GM18502 (cell line): Measurements from ENCODE around the gene JOSD2.
"Not testable (repeated sequence)": the region's sequence is repeated elsewhere in the genome, so short reads cannot be mapped to it uniquely, and the experiment has no call there.

Source experiments
- ATAC-seq: cut with Tn5 transposase; IDR thresholded peaks from one replicate; pipeline ENCODE4 v1.9.1; 2021; ENCODE audit warnings: mild to moderate bottlenecking; ENCODE audit not compliant: unreplicated experiment, poor library complexity

JOSD2 gene

DNA sequence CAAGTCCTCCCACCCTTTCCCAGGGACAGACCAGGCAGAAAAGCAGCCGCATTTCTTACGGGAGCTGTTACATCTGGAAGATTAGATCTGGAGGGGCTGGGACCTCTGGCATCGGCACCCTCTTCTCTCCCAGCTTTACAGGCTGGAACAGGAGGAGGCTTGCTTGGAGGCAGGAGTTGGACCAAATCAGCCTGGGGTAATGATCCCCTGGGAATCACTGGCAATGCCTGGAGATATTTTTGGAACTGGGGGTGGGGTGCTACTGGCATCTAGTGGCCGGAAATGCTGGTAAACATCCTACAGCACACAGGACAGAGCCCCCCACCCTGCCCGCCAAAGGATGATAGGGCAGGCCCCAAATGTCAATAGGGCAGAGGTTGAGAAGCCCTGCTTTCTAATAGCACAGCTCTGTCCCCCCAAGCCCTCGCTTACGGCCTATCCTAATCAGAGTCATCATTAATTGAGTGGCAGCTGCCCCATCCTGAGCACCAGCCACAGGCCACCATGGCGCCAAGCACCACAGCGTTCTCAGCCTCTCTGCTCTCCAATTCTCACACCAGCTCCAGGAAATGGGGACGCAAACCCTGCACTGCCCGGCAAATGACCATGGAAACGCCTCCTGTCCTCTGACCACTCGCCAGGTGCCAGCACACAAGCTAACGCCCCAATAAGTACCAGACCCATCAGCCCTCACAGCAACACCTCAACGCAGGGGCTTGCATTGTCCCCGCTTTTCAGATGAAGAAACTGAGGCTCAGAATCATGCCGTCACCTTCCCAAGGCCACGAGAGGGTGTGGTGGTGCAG is 36.6 kb upstream of the JOSD2 start:
- ATAC-seq = no peak

DNA sequence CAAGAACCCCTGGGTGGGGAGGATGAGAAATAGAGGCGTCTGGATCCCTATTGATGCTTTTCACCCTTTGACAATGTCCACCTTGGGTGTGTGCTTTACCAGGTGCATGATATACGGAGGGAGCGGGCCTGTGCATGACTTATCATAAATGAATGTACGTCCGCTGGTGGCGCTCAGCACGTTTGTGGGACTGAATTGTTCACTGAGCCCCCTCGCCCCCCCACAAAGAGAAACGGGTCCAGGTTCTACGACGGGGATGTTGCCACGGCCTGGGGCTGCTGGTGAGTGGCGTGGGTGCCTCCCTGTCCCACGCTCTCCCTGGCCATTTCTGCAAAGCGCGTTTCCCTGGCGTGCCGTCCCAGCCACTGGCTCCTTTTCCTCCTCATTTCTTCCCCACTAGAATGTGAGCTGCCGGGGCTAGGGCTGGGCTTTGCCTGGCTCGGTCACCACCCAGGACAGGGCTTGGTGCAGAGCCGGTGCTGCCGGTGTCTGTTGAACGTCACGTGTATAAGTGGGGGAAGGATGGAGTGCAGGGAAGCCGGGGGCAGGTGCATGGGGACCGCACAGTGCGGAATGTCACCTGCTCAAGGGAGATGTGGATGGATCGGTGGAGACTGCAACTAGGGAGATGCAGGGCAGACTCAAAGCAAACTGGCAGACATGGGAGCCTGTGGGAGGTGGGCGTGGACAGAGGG is 35.7 kb upstream of the JOSD2 start:
- ATAC-seq = no peak

DNA sequence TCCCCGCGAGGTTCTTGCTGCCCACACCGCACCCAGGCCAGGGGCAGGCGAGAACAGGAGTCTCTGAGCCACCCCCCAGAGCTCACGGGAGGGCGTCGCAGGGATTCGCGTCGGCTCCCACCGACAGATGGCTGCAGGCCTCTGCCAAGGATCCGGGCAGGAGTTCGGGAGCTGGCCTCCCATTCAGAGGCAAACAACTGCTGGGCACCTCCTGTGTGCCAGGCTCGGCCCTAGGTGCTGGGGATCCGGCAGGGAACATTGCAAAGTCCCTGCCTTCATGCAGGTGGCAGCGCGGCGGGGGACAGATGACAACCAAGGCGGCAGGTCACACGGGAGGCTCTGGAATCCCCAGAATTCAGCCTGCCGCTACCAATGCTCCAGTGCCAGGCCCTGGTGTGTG is 32.0 kb upstream of the JOSD2 start:
- ATAC-seq = no peak

DNA sequence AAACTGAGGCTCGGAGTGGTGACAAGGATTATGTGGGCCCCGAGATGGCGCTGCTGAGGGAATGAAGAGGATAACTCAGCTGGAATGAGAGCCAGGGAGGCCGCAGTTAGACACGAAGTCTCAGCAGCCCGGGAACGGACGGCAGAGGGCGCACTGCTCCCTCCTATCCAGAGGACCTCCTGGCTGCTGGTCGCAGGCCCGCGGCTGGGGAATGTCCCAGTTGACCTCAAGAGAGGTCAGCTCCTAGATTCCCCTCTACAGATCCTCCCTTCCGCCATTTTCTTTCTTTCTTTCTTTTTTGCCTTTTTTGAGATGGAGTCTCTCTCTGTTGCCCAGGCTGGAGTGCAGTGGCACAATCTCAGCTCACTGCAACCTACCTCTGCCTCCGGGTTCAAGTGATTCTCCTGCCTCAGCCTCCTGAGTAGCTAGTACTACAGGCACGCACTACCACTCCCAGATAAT is 26.8 kb upstream of the JOSD2 start:
- no peak for ATAC-seq

DNA sequence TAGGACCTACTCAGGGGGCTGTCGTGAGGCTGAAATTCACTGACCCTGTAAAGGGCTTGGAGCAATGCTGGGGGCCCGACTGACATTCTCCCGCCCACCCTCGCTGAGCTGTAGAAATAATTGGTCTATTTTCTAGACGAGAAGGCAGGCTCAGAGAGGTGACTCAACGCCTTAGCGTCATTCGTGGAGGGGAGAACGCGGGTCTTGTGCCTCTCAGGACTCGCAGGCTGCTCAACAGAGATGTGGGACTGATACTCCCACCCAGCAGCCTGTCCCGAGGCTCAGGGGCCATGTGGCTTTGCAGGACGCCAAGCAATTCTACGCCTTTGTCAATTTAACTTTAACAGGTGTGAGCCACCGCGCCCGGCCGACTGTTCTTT is 26.3 kb upstream of the JOSD2 start:
- ATAC-seq = no peak

DNA sequence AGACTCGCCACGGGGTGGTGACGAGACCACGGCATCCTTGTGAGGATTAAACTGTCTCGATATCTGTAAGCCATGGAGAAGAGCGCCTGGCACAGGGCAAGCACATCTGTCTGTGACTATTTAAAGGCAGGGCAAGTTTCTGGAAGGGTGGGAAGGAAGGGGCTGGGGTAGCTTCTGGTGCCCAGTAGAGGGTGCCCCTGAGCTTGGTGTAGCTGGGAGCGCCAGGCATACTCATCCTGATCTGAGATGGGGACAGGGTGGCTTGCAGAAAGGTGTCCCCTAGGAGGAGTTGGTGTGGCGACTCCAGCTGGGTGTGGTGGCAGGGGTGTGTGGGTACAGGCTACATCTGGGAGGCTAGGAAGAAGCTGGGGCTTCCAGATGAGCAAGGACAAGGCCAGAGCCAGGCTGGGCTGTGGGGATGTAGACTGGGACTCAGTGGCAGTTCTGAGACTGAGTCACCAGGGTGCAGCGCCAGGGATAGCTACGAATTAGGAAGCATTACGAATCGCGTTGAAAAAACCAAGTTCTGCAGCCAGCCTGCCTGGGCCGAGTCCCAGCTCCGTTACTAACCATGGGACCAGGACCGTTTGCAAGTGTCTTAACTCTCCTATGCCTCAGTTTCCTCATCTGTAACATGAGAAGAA is 25.8 kb upstream of the JOSD2 start:
- ATAC-seq = no peak

DNA sequence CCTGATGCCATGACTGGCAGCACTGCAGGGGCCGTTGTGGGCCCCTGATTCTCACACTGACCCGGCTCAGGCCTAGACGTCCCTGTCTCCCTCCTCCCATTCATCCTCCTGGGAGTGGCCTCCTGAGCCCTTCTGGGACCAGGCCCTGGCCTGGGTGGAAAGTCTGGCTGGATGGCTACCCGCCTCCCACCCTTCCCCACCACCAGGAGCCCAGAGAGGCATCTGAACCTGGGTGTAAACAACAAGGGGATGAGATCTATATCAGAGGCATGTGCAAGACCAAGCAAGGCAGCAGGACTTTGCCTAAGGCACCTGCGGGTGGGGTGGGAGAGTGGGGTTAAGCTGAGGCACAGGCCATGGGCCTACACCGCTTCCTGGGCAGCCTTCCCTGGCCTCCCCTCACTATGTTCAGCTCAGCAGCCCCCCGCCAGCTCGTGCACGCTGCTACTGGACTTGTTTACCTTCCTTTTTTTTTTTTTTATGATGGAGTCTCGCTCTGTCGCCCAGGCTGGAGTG is 24.7 kb upstream of the JOSD2 start:
- ATAC-seq = no peak

DNA sequence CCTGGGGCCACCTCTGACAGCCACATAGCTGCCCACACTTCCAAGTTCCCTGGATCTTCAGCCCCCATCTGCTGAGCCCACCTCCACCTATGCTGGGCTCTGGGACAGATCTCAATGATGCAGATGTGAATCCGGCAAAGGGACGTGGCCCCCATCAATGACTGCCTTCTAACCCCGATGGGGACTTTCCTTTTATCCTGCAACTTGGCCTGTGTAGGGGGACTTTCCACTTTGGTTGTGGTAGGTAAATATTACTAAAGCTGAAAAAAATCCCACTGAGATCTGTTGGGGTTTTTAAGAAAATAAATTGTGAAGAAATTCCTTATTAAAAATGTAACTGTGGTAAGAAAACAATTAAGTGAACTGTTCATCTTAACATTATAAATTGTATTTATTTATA is 23.5 kb upstream of the JOSD2 start:
- ATAC-seq = no peak

DNA sequence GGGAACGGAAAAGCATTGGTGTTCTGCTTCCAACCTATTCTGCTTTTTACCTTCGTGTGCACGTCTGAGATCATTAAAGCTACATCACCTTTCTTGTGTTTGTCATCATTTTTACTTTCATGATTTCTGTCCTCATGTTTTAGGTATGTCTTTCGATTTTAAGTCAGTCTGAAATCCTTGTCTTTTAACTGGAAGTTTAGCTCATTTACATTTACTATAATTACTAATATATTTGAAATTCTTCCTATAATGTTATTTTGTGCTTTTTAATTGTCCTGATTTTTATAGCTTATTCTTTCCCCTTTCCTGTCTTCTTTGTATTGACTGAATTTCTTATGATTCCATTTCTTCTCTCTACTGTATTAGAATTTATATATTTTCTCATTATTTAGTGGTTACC is 22.0 kb upstream of the JOSD2 start:
- no peak for ATAC-seq

DNA sequence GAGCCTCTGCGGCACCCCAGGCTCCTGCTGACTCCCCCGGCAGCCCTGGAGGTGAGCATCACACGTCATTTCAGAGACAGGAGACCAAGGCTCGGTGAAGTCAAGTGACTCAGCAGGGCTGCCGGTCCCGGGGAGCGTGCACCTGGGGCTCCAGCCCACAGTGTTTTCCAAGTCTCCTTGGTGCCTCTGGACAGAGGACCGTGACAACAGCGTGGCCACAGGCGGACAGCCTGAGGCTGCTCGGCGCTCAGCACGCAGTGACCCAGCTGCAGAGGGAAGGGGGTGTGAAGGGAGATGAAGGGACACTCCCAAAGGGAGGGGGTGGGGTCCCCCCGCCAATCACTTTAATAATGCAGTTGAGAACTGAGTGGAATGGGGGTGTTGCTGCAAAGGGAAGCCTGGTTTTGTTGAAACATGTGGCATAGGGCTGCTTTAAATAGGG is 20.2 kb upstream of the JOSD2 start:
- ATAC-seq = no peak

DNA sequence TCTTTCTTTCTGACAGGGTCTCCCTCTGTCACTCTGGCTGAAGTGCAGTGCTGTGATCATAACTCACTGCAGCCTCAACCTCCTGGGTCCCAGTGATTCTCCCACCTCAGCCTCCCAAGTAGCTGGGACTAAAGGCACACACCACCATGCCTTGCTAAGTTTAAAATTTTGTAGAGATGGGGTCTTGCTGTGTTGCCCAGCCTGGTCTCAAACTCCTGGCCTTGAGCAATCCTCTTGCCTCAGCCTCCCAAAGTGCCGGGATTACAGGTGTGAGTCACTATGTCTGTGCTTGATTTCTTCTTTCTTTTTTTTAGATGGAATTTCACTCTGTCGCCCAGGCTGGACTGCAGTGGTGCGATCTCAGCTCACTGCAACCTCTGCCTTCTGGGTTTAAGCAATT is 17.1 kb upstream of the JOSD2 start:
- not testable (repeated sequence) for ATAC-seq

DNA sequence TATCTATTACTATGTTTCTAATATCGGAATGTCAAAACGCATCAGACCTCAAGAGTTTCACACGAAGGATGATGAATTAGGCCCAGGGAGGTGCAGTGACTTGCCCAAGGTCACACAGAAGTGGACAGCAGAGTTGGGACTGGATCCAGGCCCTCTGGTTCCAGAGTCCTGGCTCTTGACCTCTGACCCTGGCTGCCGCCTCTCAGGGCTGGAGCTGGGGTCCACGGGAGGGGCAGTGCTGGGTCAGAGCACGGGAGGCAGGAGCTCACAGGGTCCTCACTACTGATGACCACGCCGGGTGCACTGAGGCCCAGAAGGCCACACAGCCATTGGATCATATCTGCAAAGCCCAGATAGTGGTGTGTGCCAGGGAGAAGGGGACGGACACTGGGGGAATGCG is 11.9 kb upstream of the JOSD2 start:
- ATAC-seq = no peak

DNA sequence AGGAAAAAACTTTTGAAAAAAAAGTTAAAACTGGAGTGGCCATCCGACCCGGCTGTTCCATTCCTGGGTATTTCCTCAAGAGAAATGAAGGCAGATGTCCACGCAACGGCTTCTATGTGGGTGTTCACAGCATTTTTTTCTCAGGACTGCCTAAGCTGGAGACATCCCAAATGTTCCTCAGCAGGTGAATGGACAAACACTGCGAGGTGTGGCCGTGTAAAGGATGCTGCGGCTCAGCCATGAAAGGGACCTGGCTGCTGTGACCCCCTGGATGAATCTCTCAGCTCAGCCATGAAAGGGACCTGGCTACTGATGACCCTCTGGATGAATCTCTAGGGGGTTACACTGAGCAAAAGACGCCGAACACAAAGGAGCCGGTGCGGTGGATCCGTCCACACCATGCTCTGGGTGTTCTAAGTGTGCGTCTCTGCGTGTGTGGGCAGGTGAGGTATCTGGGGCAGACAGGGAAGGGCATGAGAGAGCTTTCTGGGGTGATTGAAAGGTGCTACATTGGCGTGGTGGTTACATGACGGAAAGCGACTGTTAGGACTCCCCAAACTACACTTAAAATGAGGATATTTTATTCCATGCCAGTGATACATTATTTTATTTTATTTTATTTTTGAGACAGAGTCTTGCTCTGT is 10.0 kb upstream of the JOSD2 start:
- no peak for ATAC-seq

DNA sequence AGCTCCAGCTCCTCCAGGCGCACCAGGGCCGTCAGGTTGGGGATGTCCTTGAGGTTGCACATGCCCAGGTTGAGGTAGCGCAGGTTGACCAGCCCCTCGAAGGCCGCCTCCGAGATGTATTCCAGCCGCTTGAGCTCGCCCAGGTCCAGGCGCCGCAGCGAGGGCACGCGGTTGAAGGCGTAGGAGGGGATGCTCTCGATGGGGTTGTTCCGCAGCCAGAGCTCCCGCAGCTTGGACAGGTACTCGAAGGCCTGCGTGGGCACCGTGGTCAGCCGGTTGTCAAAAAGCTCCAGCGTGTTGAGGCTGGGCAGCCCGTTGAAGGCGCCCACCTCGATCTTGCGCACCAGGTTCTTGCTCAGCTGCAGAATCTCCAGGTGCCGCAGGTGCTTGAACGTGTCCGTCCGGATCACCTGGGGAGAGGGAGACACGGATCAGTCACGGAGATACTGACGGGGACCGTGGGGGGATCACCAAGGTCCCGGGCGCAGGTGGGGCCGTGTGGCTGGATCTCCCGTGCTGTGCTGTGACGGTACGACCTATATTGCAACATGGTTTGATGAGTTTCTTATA is 8.1 kb upstream of the JOSD2 start:
- no peak for ATAC-seq

DNA sequence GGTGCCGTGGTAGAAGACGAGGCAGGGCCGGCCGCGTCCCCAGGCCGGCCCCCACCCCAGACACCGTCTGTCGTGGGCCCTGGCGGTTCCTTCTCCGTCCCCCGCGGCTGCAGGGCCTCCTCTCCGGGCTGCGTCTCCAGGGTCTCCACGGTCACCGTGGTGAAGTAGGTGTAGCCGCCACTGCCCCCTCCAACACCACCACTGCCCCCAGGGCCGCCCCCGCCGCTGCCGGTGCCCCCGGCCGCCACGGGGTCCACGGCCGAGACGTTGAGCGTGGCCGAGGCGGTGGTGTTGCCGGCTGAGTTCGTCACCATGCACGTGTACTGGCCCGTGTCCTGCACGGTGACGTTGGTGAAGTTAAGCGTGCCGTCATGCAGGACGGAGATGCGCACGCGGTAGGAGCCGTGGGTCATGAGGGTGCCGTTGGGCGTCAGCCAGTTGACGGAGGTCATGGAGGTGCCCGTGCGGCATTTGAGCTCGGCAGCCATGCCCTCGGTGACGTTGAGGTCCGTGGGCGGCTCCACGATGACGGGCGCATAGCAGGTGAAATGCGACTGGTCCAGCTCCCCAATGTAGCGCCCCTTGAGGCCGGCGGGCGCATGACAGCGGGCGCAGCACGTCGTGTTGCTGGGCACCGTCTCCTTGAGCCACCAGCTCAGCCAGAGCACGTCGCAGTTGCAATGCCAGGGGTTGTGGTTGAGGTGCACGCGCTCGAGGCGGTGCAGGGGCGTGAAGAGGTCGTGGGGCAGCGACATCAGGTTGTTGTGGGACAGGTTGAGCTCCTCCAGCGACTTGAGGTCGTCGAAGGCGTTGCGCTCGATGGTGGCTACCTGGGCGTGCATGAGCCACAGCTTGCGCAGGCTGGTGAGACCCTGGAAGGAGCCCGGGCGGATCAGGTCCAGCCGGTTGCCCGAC is 7.4 kb upstream of the JOSD2 start:
- no peak for ATAC-seq

DNA sequence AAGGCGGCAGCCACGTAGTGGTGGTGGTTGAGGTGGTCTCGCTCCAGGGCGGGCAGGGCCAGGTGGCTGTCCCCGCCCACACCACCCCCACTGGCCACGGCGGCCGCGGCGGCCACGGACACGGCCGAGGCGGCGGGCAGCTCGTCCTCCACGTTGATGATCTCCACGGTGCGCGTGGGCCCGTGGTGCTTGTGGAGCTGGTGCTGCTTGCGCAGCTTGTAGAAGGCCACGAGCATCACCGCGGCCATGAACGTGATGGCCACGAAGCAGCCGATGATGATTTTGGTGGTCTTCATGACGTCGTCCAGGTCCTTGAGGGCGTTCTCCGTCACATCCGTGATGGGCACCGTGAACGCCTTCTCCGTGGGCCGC is 6.7 kb upstream of the JOSD2 start:
- no peak for ATAC-seq

DNA sequence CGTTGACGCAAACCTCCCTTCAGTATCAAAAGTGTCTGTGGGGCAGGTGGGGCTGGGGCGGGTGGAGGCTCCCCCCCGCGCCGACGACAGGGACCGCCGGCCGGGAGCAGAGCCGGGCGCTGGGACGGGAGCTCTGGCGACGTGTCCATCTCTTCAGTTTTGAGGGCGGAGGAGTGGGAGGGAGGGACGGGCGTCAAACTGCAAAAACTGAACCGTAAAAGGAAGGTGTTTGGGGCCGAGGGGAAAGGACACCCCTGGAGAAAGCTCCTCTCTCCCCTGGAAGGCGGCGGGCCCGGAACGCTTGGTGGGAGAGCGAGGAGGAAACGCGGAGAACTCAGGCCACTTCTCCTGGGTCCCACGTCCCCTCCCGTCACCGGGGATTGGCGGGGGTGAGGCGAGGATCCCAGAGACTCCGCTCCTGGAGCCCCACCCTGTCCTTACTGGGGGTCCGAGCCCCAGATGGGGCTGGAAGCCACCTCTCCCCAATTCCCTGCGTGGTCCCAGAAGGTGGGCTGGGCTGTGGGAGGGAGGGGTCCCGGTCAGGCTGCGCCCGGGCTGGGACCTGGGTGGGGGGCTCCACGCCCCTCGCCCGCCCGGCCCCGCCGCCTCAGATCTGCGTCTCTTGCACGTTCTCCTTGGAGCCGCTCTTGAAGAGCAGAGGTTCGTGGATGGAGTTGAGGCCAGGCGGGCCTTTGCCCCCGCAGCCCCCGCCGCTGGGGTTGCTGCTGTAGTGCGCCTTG is 6.1 kb upstream of the JOSD2 start:
- ATAC-seq = no peak

DNA sequence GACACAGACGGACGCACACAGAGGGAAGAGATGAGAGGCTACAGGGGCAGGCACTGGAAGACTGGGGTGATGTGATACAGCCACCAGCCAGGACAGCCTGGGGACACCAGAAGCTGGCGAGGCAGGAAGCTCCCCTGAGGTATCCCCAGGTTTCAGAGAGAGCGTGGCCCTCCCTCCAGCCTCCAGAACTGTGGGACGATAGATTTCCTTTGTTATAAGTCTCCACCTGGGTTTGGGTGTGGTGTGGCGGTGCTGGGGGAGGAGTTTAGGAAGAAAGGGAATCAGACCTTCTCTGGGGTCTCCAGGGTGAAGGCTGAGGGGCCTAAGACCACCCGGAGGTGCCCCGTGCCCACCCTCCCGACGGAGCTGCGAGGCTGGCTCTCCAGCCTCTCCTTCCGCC is 5.5 kb upstream of the JOSD2 start:
- ATAC-seq = no peak

DNA sequence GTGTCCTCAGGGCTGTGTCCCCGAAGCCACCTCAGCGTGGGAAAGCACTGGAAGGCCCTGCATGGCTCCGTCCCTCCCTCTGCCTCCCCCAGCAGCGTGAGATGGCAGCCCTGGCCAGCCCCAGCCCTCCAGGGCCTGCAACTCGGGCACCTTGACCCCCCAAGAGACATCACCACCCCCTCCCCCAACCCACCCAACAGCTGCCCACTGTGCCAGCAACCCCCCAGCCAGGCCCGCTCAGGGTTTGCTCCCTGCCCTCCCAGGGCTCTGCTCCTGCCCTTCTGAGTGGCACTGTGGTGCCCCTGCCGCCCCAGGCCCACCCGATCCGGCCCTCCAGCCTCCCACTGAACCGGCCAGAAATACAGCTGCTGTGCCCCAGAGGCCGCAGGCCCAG is 4.2 kb upstream of the JOSD2 start:
- ATAC-seq = no peak
